HG03159 (cell line): ENCODE measurements around the gene ATP10A.

Source experiments
- ATAC-seq: cut with Tn5 transposase; IDR thresholded peaks from one replicate; pipeline ENCODE4 v1.9.1; 2021; ENCODE audit warnings: mild to moderate bottlenecking, moderate library complexity; ENCODE audit not compliant: unreplicated experiment

Gene ATP10A

DNA sequence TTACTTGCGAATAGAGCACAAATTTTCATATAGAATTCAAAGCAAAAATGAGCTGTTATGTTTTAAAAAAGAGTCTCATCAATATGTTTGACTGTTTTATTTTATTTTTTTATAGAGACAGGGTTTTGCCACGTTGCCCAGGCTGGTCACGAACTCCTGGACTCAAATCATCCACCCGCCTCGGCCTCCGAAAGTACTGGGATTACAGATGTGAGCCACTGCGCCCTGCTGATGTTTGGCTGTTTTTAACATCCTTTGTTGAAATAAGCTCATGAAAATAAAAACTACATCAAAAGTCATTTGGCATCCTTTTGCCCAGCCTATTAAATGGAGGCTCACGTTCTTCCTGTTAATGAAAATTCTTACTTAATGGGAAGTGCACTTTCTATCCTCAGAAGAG lies 154.7 kb downstream of the ATP10A start:
- ATAC-seq = no peak

DNA sequence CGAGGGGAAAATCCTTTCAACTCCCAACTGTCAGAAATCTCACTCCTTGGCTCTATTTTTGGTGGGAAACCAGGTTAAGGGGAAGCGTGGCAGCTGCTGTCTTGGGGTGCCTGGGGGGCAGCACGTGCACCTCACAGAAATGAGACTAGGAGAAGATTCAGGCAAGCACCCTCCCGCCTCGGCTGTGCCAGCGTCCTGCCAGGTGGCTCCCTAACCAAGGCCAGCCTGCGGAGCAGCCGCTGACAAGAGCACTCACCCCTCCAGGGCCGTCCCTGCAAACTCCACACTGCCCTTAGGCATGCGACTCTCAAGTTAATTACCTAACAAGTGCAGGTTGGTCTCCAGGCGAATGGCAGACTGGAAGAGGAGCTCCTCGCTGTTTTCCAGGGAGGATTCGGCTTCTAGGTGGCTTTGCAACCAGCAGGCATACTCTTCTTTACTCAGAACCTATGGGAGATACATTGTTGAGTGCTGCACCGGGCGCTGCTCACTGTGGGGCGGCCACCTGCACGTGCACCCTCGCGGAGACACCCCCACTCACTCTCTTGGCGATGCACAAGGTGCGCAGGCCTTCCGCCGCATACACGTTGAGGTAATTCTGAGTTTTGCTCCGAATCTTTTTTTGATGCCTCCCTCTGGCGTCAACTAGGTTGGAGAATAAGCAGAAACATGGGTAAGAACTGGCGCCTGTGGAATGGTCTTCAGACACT lies 155.3 kb downstream of the ATP10A start:
- no peak for ATAC-seq

DNA sequence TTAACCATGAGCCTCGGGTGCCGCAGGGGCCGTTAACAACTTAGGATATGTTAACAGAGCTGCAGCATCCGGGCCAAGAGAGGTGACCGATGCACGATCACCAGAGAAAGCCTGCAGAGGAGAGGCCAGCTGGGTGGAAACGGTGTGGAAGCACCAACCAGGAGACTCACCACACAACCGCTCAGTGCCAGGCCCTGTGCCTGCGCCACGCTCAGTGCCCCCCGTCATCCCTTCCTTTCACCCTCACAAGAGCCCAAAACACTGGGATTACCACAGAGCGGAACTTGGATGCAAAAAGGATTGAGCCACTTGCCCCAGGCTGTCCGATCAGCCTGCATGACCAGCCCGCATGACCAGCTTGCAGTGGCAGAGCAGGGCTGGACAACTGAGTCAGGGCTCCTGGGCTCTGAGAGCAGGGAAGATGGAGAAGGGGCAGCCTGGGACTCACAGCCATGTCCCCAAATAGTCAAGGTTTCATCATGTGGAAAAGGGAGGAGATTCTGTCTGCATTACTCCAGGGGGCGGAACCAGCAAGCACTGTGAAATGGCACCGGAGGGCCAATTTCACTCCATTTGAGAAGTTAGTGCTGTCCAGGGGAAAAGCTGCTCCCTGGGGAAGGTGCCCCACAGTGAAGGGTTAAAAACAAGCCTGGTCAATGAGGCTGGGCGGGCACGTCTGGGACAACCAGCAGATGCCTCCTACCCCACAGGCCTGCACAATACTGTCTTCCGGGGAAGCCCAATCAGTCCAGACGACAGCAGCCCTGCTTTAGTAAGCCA lies 156.8 kb downstream of the ATP10A start:
- ATAC-seq = no peak

DNA sequence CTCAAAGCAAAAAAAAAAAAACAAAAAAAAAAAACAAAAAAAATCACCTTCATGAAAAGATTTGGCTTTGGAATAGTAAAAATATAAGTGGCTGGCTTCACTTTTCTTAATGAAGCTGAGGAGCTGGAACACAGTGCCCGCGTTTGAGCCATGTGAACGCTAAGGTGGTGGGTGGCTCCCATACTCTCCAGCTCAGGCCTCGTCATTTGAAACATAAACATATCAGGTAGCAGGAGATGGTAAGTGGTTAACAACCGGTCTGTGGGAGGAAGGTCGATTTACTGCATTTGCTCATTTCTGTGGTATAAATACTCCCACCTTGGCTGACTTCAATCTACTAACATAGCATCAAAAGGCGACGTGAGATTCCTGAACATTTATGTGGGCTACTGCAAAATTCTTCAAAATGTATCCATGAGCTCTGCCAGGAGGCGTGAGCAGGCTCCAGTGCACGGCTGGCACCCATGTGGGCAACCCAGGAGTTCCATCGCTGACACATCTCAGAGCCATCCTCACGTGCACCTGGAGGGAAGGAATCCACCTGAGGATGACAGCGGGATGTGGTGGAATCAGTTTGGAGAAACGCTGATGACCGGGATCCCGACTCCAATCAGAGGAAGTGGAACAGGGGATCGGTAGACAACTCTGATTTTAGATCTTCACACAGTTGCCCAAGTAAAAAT lies 157.6 kb downstream of the ATP10A start:
- ATAC-seq = no peak

DNA sequence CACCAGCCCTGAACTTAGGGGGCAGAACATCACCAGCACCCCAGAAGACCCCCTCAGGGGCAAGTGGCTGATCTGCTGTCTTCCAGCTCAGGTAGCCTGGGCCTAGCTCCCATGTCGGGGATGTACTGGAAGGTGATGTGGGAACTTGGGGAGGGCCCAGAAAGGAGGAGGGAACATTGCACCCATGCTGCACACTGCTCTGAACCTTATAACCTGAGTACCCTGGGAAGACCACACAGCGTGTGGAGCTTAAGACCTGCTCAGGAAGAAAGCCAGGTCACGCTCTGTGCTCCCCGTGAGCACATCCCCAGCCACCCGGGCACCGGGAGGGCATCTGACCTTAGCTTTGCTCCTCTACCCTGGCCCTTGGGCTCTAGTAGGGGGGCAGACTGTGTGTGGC lies 159.4 kb downstream of the ATP10A start:
- no peak for ATAC-seq

DNA sequence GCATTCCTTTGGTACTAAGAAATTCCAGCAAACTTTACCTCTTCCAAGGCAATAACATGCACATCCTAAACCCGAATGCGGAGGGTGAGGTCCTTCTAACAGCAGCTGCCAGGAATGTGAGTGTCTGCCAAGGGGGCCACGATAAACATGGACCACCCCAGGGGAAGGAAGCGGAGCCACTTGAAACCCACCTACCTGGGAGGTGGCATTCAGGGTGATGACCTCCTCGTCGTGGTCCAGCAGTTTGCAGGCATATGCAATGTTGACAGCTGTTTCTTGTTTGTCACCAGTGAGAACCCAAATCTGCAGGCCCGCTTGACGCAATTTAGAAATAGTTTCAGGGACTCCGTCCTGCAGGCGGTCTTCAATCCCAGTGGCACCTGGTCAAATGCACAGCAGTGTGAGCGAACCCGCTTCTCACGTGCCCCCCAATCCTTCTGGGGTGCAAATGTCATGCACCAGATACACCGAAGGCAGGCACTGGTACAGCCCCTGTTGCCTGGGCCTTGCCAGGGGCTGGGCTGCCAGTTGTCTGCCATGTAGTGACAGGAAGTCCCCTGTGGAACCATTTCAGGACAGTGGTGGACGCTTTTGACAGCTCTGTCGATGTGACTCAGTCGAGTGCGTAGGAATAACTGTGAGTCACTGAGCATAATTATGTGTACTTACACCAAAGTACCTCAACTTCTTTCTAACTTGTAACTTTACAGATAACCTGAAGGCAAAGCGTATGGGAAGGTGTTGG lies 161.2 kb downstream of the ATP10A start:
- no peak for ATAC-seq

DNA sequence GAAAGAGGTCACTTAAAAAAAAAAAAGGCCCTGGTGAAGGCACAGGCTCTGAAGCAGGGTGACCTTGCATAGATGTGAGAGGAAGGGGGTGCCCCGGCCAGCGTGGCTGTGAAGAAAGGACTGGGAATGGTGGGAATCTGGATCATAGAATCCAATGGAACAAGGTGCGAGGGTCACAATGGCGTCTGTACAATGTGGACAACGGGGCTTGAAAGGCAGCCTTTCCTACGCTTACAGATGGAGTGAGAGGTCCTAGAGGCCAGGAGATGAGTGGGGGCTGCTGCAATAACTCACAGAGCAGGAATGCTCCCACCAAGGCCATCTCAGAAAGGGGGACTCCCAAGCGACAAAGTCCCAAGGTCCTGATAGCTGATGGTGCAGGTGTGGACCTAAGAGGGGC lies 162.2 kb downstream of the ATP10A start:
- ATAC-seq = no peak

DNA sequence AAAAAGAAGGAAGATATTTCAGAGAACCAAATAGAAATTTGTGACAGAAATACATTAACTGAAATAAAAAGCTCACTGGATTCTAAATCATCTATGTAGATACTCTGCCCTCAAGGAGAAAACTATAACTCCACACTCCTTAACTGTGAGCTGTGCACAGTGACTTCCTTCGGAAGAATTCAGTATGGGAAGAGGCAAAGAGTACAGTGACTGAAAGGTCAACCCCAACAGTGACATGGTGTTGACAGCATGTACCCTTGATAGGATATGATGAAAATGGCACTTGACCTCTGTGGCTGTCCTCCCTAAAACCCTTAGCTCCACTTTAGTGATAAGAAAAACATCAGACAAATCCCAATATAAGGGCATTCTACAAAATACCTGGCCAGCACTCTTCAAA lies 165.5 kb downstream of the ATP10A start:
- no peak for ATAC-seq

DNA sequence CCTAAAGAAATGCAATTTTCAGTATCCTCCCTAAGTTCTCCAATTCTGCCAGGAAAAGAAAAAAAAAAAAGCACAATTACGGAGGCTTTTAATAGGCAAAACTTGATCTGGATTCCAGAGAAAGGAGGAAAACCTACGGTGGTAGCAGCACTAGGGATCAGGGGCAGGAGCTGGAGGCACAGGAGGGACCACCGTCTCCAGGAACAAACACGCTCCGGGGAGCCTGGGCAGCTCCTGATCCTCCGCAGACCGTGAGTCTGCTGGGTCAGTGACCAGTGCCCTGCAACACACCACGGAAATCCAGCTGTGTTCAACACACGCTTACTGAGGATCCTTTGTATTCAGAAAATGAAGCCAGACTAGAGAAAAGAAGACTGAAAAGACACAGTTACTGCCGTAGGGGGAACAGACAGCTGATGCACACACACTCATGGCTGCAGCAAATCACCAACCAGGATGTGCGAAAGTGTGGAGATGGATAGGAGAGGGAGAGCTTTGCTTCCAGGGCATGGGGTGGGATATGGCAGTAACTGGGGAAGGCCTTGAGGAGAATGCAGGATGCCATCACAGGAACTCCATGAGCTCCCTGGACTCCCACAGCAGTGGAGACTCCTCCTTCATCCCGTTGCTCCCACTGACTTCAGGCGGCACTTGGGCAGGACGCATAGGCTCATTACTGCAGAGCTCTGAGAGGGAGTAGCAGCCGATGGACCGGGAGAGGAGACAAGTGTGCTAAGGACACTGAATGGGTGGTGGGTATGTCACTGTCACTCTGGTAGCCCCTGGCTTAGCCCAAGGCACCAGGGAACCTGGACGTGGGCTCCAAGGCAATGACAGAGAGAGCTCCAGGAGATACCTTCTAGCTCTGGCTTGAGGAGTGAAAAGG lies 167.0 kb downstream of the ATP10A start:
- ATAC-seq = no peak

DNA sequence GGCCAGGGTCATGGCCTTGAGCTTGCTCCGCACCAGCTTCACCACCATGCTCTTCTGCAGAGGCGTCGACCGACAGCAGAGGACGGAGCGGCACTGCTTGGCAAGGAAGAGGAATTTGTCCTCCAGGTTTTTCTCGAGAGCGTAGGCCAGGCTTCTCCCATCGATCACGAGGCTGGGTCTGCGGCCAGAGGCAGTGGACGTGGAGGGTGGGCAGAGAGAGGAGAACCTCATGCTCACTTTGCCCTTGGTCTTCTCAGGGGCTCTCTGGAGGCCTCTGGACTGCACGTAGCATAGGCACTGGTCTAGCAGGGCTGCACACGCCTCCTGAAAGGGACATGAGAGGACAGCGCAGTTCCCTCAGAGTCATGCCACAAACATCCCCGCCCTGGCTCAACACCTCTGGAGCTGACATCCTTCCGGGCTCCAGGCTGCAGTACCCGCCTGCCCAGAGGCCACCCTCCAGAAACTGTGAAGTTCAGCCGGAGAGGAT lies 168.3 kb downstream of the ATP10A start:
- no peak for ATAC-seq

DNA sequence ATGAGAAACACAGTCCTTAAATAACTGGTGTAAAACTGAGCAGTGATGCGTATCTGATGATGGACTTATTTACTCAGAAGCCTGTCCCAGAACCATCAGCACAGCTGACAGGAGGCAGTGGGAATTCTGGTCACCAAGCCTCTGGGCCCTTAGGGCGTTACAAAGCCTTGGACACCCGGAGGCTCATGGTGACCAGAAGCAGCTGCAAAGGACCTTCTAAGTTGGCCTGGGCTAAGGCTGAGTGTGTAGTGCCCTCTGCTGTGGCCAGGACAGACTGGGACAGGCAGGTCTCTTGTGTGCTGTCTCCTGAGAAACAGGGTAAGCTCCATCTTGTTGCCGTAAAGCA lies 168.9 kb downstream of the ATP10A start:
- ATAC-seq = no peak

DNA sequence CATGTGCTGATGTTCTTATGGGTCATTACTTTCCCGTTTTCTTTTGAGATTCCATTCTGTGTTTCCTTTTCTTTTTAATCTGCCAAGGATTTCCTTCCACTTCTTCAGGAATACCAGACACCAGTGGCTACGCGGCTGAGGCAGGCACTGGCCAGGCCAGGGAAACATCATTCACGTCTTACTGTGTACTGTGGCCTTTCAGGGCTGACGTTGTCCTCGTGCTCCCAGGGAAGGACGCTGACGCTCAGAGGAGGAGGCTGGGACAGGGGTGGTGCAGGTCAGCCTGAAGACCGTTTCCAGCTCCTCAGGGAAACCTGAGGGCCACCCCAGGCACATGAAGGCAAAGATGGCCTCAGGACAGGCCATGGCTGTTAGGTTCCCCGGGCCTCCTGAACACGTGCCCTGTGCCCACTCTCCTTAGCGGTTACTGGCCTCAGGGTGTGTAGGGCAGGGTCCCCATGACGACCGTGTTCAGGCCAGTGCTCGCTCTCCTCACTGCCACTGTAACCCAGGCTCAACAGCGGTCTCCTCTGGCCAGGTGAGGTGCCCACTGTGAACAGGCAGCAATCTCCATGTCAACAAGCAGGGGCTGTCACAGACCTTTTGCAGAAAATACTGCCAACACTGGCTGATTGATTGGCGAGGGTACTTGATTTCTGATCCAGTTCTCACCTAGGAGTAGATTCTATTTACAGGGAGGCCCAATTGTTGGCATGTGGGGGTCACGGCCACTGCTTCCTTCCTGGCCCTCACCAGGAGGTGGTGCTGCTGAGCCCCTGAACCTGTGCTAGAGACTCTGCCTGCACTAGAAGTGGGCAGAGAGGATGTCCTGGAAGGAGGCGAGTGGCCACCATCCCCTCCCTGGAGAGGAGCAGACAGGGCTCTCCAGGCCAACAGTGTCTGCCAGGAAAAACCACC lies 169.5 kb downstream of the ATP10A start:
- no peak for ATAC-seq

DNA sequence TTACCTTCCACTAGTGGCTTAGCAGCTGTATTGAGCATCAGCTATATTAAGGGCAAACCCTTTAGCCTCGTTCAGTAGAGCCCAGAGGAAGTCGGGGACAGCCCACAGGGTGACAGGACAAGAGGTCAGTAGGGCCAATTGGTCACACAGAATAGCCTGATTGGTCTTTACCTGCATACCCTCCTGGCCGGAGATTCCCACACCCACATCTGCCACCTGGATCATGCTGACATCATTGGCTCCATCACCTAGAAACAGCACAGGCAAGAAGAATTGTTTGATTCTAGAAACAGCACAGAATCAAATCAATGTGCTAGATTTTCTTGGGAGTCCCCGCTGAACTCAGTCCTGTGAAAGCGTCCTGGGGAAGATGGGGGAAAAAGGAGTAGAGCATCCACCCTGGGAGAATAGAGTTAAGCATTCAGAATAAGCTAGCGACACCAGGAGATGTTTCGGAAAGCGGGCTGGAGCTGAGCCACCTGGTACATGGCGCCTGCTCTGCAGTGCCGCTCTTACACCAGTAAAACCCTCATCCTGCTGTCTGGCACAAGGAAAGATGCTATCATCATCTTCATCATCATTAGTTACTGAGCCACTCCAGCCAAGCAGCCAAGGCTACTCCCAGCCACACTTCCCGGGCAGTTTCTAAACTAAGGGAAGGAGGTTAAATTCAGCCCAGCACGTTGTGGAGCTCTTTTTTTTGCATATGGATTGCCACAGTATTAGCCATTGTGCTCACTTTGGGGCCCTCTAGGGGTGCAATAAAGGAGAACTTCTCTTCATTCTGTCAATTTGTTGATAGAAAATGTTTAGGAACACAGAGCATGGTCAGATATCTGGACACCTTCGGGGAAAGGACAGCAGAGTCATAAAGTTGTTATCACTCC lies 171.3 kb downstream of the ATP10A start:
- ATAC-seq = no peak

DNA sequence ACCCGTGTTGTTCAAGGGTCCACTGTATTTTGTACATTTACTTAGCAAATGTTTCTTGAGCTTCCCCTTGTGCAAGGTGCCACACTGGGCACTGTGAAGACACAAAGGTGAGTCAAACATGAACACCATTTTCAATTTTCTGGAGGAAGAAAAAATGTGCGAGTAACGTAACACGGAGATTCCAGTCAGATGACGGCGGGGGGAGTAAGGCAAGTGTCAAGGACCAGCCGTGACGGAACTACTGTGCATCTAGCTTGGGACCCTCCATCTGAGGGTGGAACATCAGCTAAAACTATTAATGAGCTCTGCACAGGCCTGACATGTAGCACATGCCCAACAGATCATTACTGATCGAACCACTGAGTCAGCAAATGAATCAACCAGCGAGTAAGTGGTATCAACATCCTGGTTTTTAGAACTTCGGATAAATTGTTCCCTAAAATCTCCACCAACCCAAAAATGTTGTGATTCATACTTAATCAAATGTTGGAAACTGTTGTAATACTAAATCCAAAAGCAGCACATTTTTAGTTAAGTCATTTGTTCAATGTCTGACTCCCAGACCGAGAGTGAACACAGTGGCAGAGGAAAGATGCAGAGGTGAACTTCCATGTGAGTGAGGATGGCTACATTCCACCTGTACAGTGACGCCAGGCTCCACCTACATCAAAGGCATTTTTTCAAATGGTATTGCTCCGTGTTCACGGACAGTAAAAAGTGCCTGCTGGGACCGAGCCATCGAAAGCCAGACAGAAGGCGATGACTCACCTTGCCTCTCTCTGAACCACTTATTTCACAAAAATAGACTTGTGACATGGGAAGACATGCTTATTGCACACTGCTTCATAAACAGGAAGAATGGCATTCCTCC lies 172.2 kb downstream of the ATP10A start:
- ATAC-seq = no peak

DNA sequence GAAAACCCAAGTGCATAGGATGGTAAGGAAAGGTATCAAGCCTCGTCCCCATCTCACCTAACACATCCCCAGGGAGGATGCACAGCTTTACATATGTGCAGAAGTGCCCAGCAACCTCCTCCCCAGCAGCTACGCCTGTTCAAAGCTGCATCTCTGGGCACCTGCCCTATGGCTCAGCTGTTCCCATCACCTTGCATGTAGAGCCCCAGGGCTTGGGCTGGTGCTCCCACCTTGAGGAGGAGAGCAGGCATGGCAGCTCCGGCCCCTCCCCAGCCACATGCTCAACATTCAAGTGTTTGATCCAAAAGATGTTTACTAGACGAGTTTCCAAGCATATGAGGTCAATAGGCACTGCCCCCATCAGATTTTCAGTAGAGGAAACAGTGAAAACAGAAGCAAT lies 173.5 kb downstream of the ATP10A start:
- no peak for ATAC-seq

DNA sequence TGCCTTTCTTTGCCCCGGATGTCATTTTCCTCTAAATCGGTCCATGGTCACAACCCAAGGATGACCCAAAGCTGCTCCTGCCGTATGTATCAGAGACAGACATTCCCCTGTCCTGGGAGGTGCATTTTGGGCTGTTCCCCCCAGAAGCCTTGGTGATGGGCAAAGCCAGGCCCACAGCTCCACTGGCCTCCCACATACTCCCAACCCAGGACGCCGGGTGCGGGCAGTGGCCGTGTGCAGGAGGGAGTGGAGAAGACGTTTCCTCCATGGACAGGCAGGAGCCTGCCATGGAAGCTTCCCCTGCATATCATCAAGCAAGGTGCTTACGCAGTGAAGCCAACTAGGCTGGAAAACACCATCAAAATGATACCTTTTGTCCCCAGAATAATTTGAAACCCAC lies 175.0 kb downstream of the ATP10A start:
- no peak for ATAC-seq

DNA sequence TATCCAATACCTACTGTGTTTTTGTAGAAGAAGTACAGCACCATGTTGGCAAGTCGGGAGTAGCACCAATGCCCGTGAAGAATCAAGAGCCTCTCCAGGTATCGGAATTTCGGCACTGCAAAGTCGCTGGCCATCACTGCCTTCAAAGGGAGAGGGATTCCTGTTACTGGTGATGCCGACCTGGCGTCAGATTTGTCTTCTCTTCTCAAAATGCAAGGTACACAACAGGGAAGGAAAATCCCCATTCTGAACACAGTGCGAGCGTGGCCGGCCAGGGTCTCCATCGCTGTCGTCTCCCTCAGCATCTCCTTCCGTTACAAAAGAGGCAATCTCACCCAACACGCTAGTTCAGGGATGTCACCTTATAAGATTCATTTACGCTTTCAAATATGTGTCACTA lies 175.4 kb downstream of the ATP10A start:
- no peak for ATAC-seq
